Measurements from ENCODE around the gene ACOT7. TPM values are rescaled to one million over a fixed set of nuclear protein-coding genes. Genes with fewer than 3 reads are reported as not detected.

The ACOT7 gene
- total and polyA plus RNA-seq, 2 of the 13 experiments (the other 11 are each of a cell fraction or from before 2014, with no cell fraction given), result 33.0 to 55.8 TPM

- H3K36me3 ChIP-seq (replicated peaks in 1 of 2; ENCODE audit: control insufficient read depth in 1 of 2, insufficient read depth in 2 of 2, low read length in 2 of 2), result no peaks in the 10 kb centered on the region
- H4K20me1 ChIP-seq (ENCODE audit: insufficient read depth, low read length), result no peaks in the 10 kb centered on the region
- in situ Hi-C loops (cut with HindIII; ENCODE audit: extremely low pct_ligation_motif_present, low pct_unique_long_range_greater_than_20kb), result no loop called here
- POLR2A ChIA-PET, result interaction anchor here (0.9 to 3.6 kb wide), 4 partner anchors 8 to 33 kb away, joined by 3 to 21 read pairs (median 4); partner anchors contain the start of gene ACOT7
- CTCF ChIA-PET (ENCODE audit: low intra/inter-chr PET ratio, low total read pairs), result interaction anchor here (1.2 kb wide), 1 partner anchor 12 kb away, joined by 3 read pairs; no protein-coding TSS in a partner anchor
- intact Hi-C loops (cut with micrococcal nuclease; ENCODE audit: unreplicated experiment), result loop anchor here (10.0 kb wide), 1 partner anchor 1115 kb away; no protein-coding TSS in a partner anchor
- H3K4me1 ChIP-seq (ENCODE audit: insufficient read depth, low read length), result peaks cover 72% of the 10 kb centered on the region
- no peaks in the 10 kb centered on the region for H3K9me3 ChIP-seq (ENCODE audit: low read length)
- H3K4me3 ChIP-seq (replicated peaks in 1 of 3; ENCODE audit: insufficient read depth in 1 of 3, low read depth in 2 of 3, low read length in 3 of 3), result peak overlapping the region; percentile 38 to 66 (median 61)
- BruUV-seq (replicated peaks), result TSS peak; percentile 73
- peak overlapping the region; percentile 73 for H3K9ac ChIP-seq (ENCODE audit: insufficient read depth, low read depth, low read length)
- peaks cover 15% of the 10 kb centered on the region for H3K79me2 ChIP-seq (ENCODE audit: insufficient read depth, low read length)
- ATAC-seq (no peak; the same call in none of the 3 replicates), DNase-seq (ENCODE audit: low spot score) (no peak), FAIRE-seq (no peak)
- H2AFZ ChIP-seq (ENCODE audit: low read length), result no peak overlapping the region
- 5% methylated on average over 2 of the region's 9 CpGs for WGBS (ENCODE audit: low lambda C conversion rate)
- H3K27me3 ChIP-seq (ENCODE audit: control insufficient read depth in 1 of 2, insufficient read depth in 2 of 2, low read length in 2 of 2), result no peaks in the 10 kb centered on the region
- H3K4me2 ChIP-seq (ENCODE audit: low read depth, low read length), result peak overlapping the region; percentile 93
- peak overlapping the region; percentile 72 for H3K27ac ChIP-seq (ENCODE audit: extremely low read length, insufficient read depth, low read length)
- TF ChIP-seq ZNF660 (CRISPR knock-in tag; IDR thresholded peaks at IDR 0.05; ENCODE audit: borderline replicate concordance, low read depth), result no peak
- TF ChIP-seq, protein P1, sequence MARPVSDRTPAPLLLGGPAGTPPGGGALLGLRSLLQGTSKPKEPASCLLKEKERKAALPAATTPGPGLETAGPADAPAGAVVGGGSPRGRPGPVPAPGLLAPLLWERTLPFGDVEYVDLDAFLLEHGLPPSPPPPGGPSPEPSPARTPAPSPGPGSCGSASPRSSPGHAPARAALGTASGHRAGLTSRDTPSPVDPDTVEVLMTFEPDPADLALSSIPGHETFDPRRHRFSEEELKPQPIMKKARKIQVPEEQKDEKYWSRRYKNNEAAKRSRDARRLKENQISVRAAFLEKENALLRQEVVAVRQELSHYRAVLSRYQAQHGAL (CRISPR knock-in tag; IDR thresholded peaks at IDR 0.05; ENCODE audit: not compliant biosample characterization), result no peak
- TF ChIP-seq UBTF (CRISPR knock-in tag; IDR thresholded peaks at IDR 0.05), result no peak; the same call in 1 of the 2 replicates
- TF ChIP-seq ZSCAN20 (CRISPR knock-in tag; IDR thresholded peaks at IDR 0.05; ENCODE audit: borderline replicate concordance), result no peak
- TF ChIP-seq CC2D1A (CRISPR knock-in tag; IDR thresholded peaks at IDR 0.05), result no peak
- TF ChIP-seq GPN1 (CRISPR knock-in tag; IDR thresholded peaks at IDR 0.05; ENCODE audit: borderline replicate concordance), result no peak
- TF ChIP-seq RCOR2 (CRISPR knock-in tag; IDR thresholded peaks at IDR 0.05), result no peak
- TF ChIP-seq ZFP37 (CRISPR knock-in tag; IDR thresholded peaks at IDR 0.05; ENCODE audit: borderline replicate concordance), result no peak
- 0 out of 2 replicates have a peak, but pooled peaks have one; percentile 64 for TF ChIP-seq NAIF1 (CRISPR knock-in tag; IDR thresholded peaks at IDR 0.05; ENCODE audit: borderline replicate concordance)
- TF ChIP-seq ZNF7 (CRISPR knock-in tag; IDR thresholded peaks at IDR 0.05), result no peak
- TF ChIP-seq, protein P2, sequence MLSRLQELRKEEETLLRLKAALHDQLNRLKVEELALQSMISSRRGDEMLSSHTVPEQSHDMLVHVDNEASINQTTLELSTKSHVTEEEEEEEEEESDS (CRISPR knock-in tag; IDR thresholded peaks at IDR 0.05; ENCODE audit: borderline replicate concordance), result no peak
- TF ChIP-seq BRCA1 (CRISPR knock-in tag; IDR thresholded peaks at IDR 0.05), result no peak
- TF ChIP-seq GFI1 (CRISPR knock-in tag; IDR thresholded peaks at IDR 0.05; ENCODE audit: borderline replicate concordance), result no peak
- TF ChIP-seq ZBTB7A (CRISPR knock-in tag; IDR thresholded peaks at IDR 0.05), result 0 out of 2 replicates have a peak, but pooled peaks have one; percentile 40
- TF ChIP-seq PHB2 (IDR thresholded peaks at IDR 0.05; ENCODE audit: partially characterized antibody), result no peak
- no peak for TF ChIP-seq MIER2 (CRISPR knock-in tag; IDR thresholded peaks at IDR 0.05)
- TF ChIP-seq, protein P3, sequence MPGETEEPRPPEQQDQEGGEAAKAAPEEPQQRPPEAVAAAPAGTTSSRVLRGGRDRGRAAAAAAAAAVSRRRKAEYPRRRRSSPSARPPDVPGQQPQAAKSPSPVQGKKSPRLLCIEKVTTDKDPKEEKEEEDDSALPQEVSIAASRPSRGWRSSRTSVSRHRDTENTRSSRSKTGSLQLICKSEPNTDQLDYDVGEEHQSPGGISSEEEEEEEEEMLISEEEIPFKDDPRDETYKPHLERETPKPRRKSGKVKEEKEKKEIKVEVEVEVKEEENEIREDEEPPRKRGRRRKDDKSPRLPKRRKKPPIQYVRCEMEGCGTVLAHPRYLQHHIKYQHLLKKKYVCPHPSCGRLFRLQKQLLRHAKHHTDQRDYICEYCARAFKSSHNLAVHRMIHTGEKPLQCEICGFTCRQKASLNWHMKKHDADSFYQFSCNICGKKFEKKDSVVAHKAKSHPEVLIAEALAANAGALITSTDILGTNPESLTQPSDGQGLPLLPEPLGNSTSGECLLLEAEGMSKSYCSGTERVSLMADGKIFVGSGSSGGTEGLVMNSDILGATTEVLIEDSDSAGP (CRISPR knock-in tag; IDR thresholded peaks at IDR 0.05; ENCODE audit: borderline replicate concordance), result peak; percentile 21; the same call in 1 of the 2 replicates
Observed at GRCh38 chr1:6360117-6360496, 33.5 kb downstream of the ACOT7 start.

Data from HepG2 (cell line).